A549 (cell line): ENCODE measurements around the gene TOB2.

Experiments used
- CEBPB ChIP-seq, 2 experiments: fragments of >200 bp in 1 of 2; sonication (Bioruptor Twin) in 1 of 2; formaldehyde crosslinking in 1 of 2; IDR thresholded peaks; 2 replicates each; pipeline ENCODE4 v1.6.1; 2012 to 2016
- EP300 ChIP-seq, 2 experiments: fragments of >200 bp; sonication (Bioruptor Twin); formaldehyde crosslinking; IDR thresholded peaks; 2 replicates in 1 of 2; 3 replicates in 1 of 2; pipeline ENCODE4 v1.6.1; 2016 to 2017
- NFE2L2 ChIP-seq: fragments of 150-350 bp; conservative IDR thresholded peaks from 2 replicates; pipeline ENCODE4 v1.6.1; 2014; ENCODE audit warnings: low read length
- POLR2A ChIP-seq: IDR thresholded peaks from 2 replicates; pipeline ENCODE4 v1.6.1; 2012; ENCODE audit warnings: mild to moderate bottlenecking, low read length
- RFX5 ChIP-seq: fragments of 450-650 bp; IDR thresholded peaks from 2 replicates; pipeline ENCODE4 v1.7.1; 2014; ENCODE audit warnings: antibody characterized with exemption, mild to moderate bottlenecking, moderate library complexity
- SMC3 ChIP-seq: fragments of >200 bp; sonication (Bioruptor Twin); formaldehyde crosslinking; IDR thresholded peaks from 3 replicates; pipeline ENCODE4 v1.6.1; 2018; ENCODE audit warnings: inconsistent platforms
- TF ChIP-seq, protein P1 (sequence below): fragments of >200 bp; sonication (Bioruptor Twin); formaldehyde crosslinking; IDR thresholded peaks from 3 replicates; pipeline ENCODE4 v1.5.1; 2016
- TF ChIP-seq, protein P2 (sequence below): fragments of 250-450 bp; sonication (Bioruptor Pico); IDR thresholded peaks from 2 replicates; pipeline ENCODE4 v1.5.0; 2021; ENCODE audit warnings: mild to moderate bottlenecking, moderate library complexity, borderline replicate concordance

DNA sequence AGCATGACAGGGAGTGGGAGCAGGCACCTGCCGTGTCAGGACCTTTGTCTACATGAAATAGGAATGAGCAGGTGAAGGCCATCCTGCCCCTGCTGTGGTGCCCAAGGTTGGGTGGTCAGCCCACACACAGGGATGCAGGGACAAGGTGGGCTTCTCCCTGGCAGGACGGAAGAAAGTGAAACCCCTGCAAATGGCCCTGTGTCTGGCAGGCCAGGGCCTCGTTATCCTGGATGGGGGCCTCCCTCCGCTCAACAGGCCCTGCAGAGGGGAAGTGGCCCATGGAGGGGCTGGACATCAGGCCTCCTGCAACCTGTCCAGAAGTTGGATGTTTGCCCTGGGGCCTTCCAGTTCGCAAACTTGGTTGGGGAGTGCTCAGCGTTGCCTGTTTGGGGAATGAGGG is 14.9 kb downstream of the TOB2 start:
- TF ChIP-seq, protein P1, sequence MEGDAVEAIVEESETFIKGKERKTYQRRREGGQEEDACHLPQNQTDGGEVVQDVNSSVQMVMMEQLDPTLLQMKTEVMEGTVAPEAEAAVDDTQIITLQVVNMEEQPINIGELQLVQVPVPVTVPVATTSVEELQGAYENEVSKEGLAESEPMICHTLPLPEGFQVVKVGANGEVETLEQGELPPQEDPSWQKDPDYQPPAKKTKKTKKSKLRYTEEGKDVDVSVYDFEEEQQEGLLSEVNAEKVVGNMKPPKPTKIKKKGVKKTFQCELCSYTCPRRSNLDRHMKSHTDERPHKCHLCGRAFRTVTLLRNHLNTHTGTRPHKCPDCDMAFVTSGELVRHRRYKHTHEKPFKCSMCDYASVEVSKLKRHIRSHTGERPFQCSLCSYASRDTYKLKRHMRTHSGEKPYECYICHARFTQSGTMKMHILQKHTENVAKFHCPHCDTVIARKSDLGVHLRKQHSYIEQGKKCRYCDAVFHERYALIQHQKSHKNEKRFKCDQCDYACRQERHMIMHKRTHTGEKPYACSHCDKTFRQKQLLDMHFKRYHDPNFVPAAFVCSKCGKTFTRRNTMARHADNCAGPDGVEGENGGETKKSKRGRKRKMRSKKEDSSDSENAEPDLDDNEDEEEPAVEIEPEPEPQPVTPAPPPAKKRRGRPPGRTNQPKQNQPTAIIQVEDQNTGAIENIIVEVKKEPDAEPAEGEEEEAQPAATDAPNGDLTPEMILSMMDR = no peak
- no peak for TF ChIP-seq CEBPB (IDR thresholded peaks at IDR 0.05)
- no peak for TF ChIP-seq POLR2A
- TF ChIP-seq RFX5 = no peak
- no peak for TF ChIP-seq SMC3
- no peak for TF ChIP-seq EP300 (IDR thresholded peaks at IDR 0.05)
- TF ChIP-seq, protein P2, sequence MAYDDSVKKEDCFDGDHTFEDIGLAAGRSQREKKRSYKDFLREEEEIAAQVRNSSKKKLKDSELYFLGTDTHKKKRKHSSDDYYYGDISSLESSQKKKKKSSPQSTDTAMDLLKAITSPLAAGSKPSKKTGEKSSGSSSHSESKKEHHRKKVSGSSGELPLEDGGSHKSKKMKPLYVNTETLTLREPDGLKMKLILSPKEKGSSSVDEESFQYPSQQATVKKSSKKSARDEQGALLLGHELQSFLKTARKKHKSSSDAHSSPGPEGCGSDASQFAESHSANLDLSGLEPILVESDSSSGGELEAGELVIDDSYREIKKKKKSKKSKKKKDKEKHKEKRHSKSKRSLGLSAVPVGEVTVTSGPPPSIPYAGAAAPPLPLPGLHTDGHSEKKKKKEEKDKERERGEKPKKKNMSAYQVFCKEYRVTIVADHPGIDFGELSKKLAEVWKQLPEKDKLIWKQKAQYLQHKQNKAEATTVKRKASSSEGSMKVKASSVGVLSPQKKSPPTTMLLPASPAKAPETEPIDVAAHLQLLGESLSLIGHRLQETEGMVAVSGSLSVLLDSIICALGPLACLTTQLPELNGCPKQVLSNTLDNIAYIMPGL (CRISPR knock-in tag) = no peak
- TF ChIP-seq NFE2L2 = no peak
